Measurements from ENCODE around the gene POLR2J2.
"Not testable (repeated sequence)": the region's sequence is repeated elsewhere in the genome, so short reads cannot be mapped to it uniquely, and the experiment has no call there.

The POLR2J2 gene

DNA sequence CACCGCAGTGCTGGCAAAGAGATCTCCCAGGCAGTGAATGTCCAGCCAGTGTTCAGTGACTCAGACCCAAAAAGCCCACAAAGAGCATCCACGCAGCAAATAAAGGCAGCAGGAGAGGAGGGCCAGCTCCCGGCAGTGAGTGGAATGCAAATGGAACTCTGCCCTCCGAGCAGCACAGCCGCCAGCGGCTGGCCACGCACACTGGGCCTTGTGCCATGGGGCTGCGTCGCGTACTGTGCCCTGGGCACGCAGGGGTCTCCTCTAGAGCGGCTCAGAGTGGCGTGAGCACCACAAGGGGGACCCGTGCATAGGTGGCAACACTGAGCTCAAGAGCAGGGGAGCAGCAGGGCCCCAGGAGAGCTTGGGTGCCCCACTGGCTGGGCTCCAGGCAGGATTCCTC lies 3.9 kb downstream of the POLR2J2 start:
- DNase-seq = not testable (repeated sequence)

DNA sequence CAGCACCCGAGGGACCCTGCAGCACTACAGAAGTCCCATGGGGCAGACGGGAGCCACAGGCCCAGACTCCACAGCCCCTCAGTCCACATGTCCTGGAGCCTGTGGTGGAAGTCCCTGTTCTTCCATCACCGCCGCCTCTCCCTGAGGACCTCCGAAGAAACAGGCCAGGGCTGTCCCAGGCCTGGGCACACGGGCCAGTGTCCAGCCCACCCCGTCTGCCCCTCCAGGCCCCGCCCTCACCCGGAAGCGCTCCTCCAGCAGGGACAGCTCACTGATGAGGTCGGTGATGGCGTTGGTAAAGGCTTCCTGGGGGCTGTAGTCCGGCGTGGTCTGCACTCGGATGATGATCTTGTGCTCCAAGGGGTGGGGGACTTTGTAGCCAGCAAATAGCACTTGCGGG lies 4.6 kb downstream of the POLR2J2 start:
- not testable (repeated sequence) for DNase-seq

DNA sequence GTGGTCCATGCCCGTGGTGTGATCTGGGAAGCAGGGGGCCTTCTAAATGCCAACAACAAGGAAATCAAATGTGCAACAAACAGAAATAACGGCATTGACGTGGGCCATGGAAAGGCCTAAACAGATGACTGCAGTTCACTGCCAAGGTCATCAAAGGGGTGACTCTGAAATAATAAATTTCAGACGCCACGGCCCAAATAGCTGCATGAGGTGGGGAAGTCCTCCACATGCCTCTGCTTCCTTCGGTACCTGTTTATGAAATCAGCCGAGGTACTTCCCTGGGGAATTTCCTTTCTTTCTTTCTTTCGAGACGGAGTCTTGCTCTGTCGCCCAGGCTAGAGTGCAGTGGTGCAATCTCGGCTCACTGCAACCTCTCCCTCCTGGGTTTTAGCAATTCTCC lies 6.7 kb downstream of the POLR2J2 start:
- DNase-seq = not testable (repeated sequence)

DNA sequence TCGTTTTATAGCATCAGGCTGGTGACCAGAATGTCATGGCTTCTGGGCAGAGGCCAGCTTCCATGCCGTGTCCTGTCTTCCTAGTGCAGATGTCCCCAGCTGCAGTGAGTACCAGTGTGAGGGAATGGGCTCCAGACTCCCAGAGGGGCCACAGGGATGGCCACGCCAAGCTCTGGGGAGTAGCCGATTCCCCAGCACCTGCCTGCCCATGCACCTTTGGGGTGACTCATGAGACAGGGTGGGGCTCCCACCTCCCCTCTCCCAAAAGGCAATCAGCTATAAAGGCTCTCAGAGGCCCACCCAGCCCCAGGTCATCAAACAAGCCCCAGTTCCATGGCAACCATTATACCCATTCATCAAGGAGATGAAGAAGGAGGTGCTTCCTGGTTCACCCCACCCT lies 21.5 kb downstream of the POLR2J2 start, which contains the start of gene SPDYE2B:
SPDYE2B (plus strand) TSS at position 396 of the 400 bp plus-strand sequence. CDS start 2,030 bp downstream, outside the sequence.
- not testable (repeated sequence) for DNase-seq

DNA sequence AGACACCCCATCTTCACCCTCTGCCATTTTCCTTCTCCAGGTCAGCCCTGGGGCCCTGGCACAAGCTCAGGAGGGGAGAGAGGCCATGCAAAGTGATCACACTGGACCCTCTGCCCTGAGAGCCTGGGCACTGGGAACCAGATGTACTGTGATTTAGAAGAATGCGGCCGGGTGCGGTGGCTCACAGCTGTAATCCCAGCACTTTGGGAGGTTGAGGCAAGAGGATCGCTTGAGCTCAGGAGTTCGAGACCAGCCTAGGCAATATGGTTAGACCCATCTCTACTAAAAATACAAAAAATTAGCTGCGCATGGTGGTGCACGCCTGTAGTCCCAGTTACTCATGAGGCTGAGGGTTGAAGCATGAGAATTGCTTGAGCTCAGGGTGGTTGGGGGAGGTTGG lies 23.6 kb downstream of the POLR2J2 start:
- DNase-seq = not testable (repeated sequence)

DNA sequence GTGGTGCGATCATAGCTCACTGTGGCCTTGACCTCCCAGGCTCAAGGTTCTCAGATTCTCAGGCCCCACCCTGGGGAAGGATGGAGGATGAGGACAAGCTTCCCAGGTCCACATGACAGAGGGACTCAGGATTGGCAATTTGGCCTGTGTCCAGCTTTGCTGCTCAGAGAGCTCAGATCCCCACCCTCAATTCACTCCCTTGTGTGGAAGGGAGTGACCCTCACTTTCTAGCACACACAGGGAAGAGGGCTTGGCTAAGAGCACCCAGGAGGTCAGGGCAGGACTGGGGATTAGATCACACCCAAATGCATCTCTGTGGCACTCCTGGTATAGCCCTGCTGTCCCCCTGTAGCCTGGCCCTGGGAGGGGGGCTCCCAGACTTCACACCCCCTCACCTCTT lies 28.1 kb downstream of the POLR2J2 start:
- not testable (repeated sequence) for DNase-seq

DNA sequence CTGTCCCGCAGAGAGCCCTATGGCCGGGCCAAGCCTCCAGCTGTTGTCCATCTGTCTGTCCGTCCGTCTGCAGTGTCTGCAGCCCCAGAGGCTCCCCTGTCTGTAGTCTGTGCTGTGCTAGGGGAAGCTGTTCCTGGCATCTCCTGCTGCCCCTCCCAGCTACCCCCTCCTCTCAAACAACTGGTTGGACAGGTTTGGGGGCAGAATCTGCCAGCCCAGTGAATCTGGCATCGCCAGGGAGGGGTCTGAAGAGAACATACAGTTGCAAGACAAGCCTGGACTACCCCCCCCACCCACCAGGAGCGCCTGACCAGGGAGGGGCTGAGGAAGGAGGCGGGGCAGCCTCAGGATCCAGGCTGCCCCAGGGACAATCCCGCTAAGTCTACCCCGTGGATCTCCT lies 28.8 kb downstream of the POLR2J2 start, which contains the start of gene UPK3BL1:
UPK3BL1 (minus strand) TSS at position 101 of the 400 bp plus-strand sequence; CDS start at position 51, 50 bp downstream.
- not testable (repeated sequence) for DNase-seq

DNA sequence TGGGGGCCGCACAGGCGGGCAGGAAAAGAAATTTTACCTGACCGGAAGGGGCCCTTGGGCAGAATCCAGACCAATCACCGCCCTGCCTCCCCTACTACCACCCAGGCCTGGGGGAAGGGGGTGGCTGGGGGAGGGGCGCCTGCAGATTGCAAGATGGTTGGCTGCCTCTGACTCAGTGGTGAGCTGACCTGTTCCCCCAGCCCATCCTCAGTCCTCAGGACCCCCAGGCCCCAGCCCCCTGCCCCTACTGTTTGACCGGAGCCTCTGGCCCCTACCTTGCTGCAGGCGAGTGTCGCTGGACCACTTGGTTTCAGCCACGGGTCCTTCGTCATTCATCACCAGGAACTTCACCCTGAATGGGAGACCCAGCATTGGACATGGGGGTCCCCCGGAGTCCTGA lies 32.6 kb downstream of the POLR2J2 start:
- DNase-seq = not testable (repeated sequence)

DNA sequence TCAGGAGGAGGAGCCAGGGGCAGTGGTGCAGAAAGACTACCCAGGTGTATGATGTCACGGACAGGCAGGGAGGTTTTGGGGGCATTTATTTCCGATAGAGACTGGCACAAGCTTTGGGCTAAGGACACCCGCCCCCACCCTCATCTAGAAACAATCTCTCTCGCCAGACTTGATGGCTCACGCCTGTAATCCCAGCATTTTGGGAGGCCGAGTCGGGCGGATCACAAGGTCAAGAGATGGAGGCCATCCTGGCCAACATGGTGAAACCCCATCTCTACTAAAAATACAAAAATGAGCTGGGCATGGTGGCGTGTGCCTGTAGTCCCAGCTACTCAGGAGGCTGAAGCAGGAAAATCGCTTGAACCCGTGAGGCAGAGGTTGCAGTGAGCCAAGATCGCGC lies 34.5 kb downstream of the POLR2J2 start:
- DNase-seq = not testable (repeated sequence)

DNA sequence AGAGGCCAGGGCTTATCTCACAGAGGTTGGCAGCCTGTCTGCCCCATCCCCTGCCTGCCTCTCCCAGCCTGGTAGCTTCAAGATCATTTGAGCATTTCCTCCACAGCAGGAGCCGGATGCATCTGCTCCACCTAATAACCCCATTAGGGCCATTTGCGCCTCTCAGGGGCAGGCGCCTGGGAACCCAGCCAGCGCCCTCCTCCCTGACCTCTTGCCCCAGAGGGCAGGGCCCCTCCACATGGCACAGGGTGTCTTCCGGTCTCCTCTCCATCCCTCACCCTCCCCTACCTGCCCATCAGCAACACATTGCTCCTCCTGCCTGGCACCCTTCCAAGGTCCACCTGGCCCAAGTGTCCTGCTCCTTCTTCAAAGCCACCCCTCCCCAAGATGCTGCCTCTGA lies 36.1 kb downstream of the POLR2J2 start:
- DNase-seq = not testable (repeated sequence)

DNA sequence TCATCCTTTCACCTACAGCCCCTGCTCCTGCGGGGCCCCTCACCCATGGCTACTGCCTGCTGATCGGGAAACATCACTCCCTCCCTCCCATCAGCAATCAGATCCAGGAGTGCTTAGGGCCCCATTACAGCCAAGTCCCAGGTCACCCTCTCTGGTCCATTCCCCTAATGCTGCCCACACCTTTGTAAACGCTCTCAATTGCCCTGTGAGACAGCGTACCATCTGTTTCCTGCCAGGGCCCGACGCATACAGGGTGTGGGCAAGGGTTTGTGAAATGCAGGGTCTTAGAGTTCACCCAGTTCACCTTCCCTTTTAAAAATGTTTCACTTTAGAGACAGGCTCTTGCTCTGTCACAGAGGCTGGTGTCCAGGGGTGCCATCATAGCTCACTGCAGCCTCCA lies 37.2 kb downstream of the POLR2J2 start:
- not testable (repeated sequence) for DNase-seq

DNA sequence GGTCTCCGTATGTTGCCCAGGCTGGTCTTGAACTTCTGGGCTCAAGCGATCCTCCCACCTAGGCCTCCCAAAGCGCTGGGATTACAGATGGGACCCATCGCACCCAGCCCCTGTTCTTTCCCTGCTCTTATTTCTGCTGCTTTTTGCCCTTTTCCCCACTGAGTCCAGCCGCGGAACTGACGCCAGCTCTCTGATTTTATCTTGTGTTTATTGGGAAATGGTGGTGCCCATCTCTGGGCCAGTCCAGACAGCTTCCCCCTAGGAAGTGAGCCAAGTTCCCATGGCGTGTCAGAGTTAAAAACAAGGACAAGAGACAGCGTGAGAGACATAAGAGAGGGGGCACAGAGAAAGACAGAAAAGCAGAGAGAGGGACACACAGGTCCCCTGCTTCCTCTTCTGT lies 40.8 kb downstream of the POLR2J2 start:
- not testable (repeated sequence) for DNase-seq

DNA sequence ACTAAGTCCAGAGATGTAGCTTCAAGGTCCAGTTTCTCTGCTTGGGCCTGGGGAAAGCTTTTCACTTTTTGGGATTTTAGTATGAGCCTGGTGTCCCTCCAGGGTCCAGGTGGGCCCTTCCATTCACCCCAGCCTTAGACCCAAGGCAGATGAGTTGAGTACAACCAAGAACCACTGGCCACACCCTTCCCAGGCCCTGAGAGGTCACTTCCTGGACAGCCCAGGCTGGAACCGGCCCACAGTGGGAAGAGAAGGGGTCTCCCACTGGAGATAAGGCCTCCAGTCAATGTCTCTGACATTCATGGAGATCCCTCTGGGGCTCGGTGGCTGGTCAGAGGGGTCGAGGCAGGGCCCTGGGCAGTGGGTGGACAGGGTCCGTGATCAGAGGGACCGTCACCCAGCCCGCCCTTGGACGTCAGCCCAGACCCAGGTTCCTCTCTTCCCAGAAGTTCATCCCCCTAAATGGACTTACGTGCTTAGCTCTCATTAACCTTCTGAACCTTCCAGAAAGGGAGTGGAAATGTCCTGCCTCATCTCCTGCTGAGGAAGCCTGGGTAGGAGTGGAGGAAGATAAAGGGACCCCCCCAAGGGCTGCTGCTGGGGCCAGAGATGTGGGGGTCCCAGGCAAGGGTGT lies 44.1 kb downstream of the POLR2J2 start:
- not testable (repeated sequence) for DNase-seq

DNA sequence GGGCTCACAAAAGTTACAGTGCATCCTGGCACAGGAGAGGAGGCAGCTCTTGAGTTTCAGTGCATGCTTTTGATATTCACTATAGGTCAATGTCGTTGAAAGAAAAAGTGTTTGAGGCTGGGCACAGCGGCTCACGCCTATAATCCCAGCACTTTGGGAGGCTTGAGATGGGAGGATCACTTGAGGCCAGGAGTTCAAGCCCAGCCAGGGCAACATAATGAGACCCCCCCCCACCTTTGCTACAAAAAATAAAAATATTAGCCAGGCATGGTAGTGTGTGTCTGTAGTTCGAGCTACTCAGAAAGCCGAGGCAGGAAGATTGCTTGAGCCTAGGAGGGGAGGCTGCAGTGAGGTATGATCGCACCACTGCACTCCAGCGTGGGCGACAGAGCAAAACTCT lies 53.3 kb downstream of the POLR2J2 start:
- not testable (repeated sequence) for DNase-seq

DNA sequence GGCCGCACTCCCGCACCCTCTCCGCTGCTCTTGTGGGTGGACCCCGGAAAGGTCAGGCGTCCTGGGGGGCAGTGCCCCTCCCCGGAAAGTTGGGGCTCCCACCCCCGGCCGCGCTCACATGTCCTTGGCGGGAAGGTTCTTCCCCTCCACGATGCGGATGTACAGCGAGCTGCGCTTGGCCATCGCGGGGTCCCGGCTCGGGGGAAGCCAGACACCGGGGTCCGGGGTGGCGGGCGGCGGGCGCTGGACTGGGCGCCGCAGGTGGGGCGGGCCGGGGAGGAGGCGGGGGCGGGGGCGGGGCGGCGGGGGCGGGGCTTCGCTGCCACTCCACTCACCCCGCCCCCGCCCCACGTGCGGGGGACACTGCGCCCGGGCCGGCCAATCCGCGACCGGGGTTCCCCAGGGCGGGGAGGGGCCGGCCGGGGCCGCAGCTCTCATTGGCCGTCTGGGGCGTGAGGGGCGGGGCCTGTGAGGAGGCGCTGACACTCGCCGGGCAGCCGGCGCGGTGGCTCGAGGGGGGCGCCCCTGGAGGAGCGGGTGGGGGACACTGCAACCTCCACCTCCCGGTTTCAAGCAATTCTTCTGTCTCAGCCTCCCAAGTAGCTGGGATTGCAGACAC lies 54.8 kb downstream of the POLR2J2 start, which contains the start of gene RASA4:
RASA4 (minus strand) TSS at position 250 of the 619 bp plus-strand sequence; CDS start at position 183, 67 bp downstream.
- peak in 2 of 5 experiments; percentile 3 to 33 for DNase-seq

Measured in T-helper 2 cell (primary cell).